ENCODE results near the gene TMEM87B.

GRCh38 chr2:112048887-112049286 lies 6.2 kb upstream of the TMEM87B start:
- TF ChIP-seq CTCF (IDR thresholded peaks at IDR 0.05), result peak; percentile 64 to 91 (median 80)
- TF ChIP-seq POLR2A (IDR thresholded peaks at IDR 0.05), result no peak
- TF ChIP-seq EP300 (IDR thresholded peaks at IDR 0.05), result no peak

Measured in tibial nerve (tissue), 4 donors.